ENCODE measurements around the gene KIF3B.

GRCh38 chr20:32348207-32348606 is 70.8 kb downstream of the KIF3B start:
- TF ChIP-seq CTCF (IDR thresholded peaks at IDR 0.05) = no peak
- TF ChIP-seq POLR2A (IDR thresholded peaks at IDR 0.05) = no peak

Measured in adrenal gland (tissue), 5 donors.